Left ventricle myocardium inferior (tissue), 1 donor: Measurements from ENCODE around the gene CRADD. TPM values are rescaled to one million over a fixed set of nuclear protein-coding genes. Genes with fewer than 3 reads are reported as not detected.

Source experiments
- DNase-seq: peaks from one replicate; pipeline ENCODE4 v3.0.0-alpha.2; 2020
- H3K27ac ChIP-seq: fragments of 200-600 bp; replicated peaks from 2 replicates; pipeline ENCODE4 v1.8.0; 2021
- H3K27me3 ChIP-seq: fragments of 200-600 bp; 2 replicates; pipeline ENCODE4 v1.8.0; 2021; ENCODE audit warnings: low read depth
- H3K36me3 ChIP-seq: fragments of 200-600 bp; 2 replicates; pipeline ENCODE4 v1.8.0; 2021
- H3K4me1 ChIP-seq: fragments of 200-600 bp; 2 replicates; pipeline ENCODE4 v1.8.0; 2021
- H3K4me3 ChIP-seq: fragments of 200-600 bp; 2 replicates; pipeline ENCODE4 v1.8.0; 2021; ENCODE audit warnings: mild to moderate bottlenecking, moderate library complexity
- H3K9me3 ChIP-seq: fragments of 200-600 bp; replicated peaks from 2 replicates; pipeline ENCODE4 v1.8.0; 2021
- CTCF ChIP-seq: fragments of 200-600 bp; IDR thresholded peaks from 2 replicates; pipeline ENCODE4 v1.8.0; 2021; ENCODE audit warnings: antibody characterized with exemption, mild to moderate bottlenecking, borderline replicate concordance
- intact Hi-C: fragments of 100-400 bp; cut with micrococcal nuclease; formaldehyde crosslinking; loops from one replicate; pipeline ENCODE4 v1.11.0; 2022
- total RNA-seq: library from RNA; stranded (reverse); fragmentation: NEBNext Ultra II Directional; extraction: Animal tissue kit (Norgen Biotek cat#: 25700); gene quantifications from one replicate; pipeline ENCODE4 v1.2.1, GENCODE V29; 2021
- donor health status: DM: no; HTN: yes; CAD: no; lungs with severe emphysema.

CRADD gene
- total RNA-seq, 1 donor from 2014 or later: 46.4 TPM

- Histone ChIP-seq H3K36me3 (no peaks in the 10 kb centered on the region), H3K27ac (no peak overlapping the region), H3K27me3 (no peaks in the 10 kb centered on the region), H3K4me3 (no peak overlapping the region), H3K9me3 (no peaks in the 10 kb centered on the region), H3K4me1 (peaks cover 19% of the 10 kb centered on the region)
- intact Hi-C loops: no loop called here
- no peak for DNase-seq
- no peak for TF ChIP-seq CTCF
Observed at GRCh38 chr12:93911396-93911795, 234.2 kb downstream of the CRADD start.

- intact Hi-C loops: no loop called here
- Histone ChIP-seq H3K4me1 (peaks cover 19% of the 10 kb centered on the region), H3K4me3 (no peak overlapping the region), H3K27me3 (no peaks in the 10 kb centered on the region), H3K9me3 (no peaks in the 10 kb centered on the region), H3K27ac (no peak overlapping the region), H3K36me3 (no peaks in the 10 kb centered on the region)
- TF ChIP-seq CTCF: no peak
- no peak for DNase-seq
Observed at GRCh38 chr12:93912086-93912733, 235.0 kb downstream of the CRADD start.

GRCh38 chr12:93913845-93914244 lies 236.7 kb downstream of the CRADD start:
- Histone ChIP-seq H3K4me1 (peaks cover 14% of the 10 kb centered on the region), H3K9me3 (no peaks in the 10 kb centered on the region), H3K36me3 (no peaks in the 10 kb centered on the region), H3K4me3 (no peak overlapping the region), H3K27me3 (no peaks in the 10 kb centered on the region), H3K27ac (no peak overlapping the region)
- intact Hi-C loops: no loop called here
- DNase-seq: no peak
- no peak for TF ChIP-seq CTCF

GRCh38 chr12:93914281-93914680 lies 237.1 kb downstream of the CRADD start:
- Histone ChIP-seq H3K4me1 (peaks cover 10% of the 10 kb centered on the region), H3K27ac (no peak overlapping the region), H3K4me3 (no peak overlapping the region), H3K27me3 (no peaks in the 10 kb centered on the region), H3K9me3 (no peaks in the 10 kb centered on the region), H3K36me3 (no peaks in the 10 kb centered on the region)
- intact Hi-C loops: no loop called here
- no peak for DNase-seq
- no peak for TF ChIP-seq CTCF

- intact Hi-C loops: no loop called here
Observed at GRCh38 chr12:93915411-93915810, 238.2 kb downstream of the CRADD start.

More at GRCh38 chr12:93915411-93915810, 238.2 kb downstream of the CRADD start:
- Histone ChIP-seq H3K36me3 (no peaks in the 10 kb centered on the region), H3K27me3 (no peaks in the 10 kb centered on the region), H3K4me1 (peaks cover 8% of the 10 kb centered on the region), H3K9me3 (no peaks in the 10 kb centered on the region), H3K4me3 (no peak overlapping the region), H3K27ac (no peak overlapping the region)
- no peak for DNase-seq
- TF ChIP-seq CTCF: no peak
